Measurements from ENCODE around the gene CTPS1.

CTPS1 gene

GRCh38 chr1:40973912-40974311, 5.6 kb upstream of the CTPS1 start:
- Histone ChIP-seq H3K27ac (ENCODE audit: low read length) (no peak overlapping the region), H2AFZ (ENCODE audit: low read length) (no peak overlapping the region), H3K4me1 (ENCODE audit: low read length) (peaks cover 2% of the 10 kb centered on the region), H3K36me3 (replicated peaks; ENCODE audit: insufficient read depth, low read length) (no peaks in the 10 kb centered on the region), H3F3A (ENCODE audit: insufficient read depth, low read length) (no peaks in the 10 kb centered on the region), H3K9me3 (replicated peaks; ENCODE audit: insufficient read depth, low read length) (no peaks in the 10 kb centered on the region), H3K9me2 (replicated peaks; ENCODE audit: insufficient read depth, low read length) (no peaks in the 10 kb centered on the region), H3K9ac (ENCODE audit: low read length) (no peak overlapping the region), H3K4me2 (ENCODE audit: low read depth, low read length) (no peak overlapping the region), H3K79me2 (ENCODE audit: low read length) (no peaks in the 10 kb centered on the region), H4K20me1 (ENCODE audit: insufficient read depth, low read length) (no peaks in the 10 kb centered on the region), H3K27me3 (replicated peaks; ENCODE audit: insufficient read depth, low read length) (no peaks in the 10 kb centered on the region), H3K4me3 (ENCODE audit: low read length) (no peak overlapping the region)
- TF ChIP-seq CTCF (IDR thresholded peaks at IDR 0.05; ENCODE audit: low read length) (no peak), EZH2phosphoT487 (IDR thresholded peaks at IDR 0.05; ENCODE audit: low read length) (no peak), EZH2 (optimal IDR thresholded peaks at IDR 0.05; ENCODE audit: low read depth, low read length) (no peak)
- DNase-seq = no peak

- Histone ChIP-seq H3K4me2 (ENCODE audit: low read depth, low read length) (no peak overlapping the region), H3K9me3 (replicated peaks; ENCODE audit: insufficient read depth, low read length) (no peaks in the 10 kb centered on the region), H3K4me1 (ENCODE audit: low read length) (peaks cover 5% of the 10 kb centered on the region), H3K27me3 (replicated peaks; ENCODE audit: insufficient read depth, low read length) (no peaks in the 10 kb centered on the region), H3K27ac (ENCODE audit: low read length) (no peak overlapping the region), H3K4me3 (ENCODE audit: low read length) (no peak overlapping the region), H3K36me3 (replicated peaks; ENCODE audit: insufficient read depth, low read length) (no peaks in the 10 kb centered on the region), H2AFZ (ENCODE audit: low read length) (no peak overlapping the region), H4K20me1 (ENCODE audit: insufficient read depth, low read length) (no peaks in the 10 kb centered on the region), H3K9ac (ENCODE audit: low read length) (no peak overlapping the region), H3F3A (ENCODE audit: insufficient read depth, low read length) (no peaks in the 10 kb centered on the region), H3K79me2 (ENCODE audit: low read length) (0 out of 2 replicates have a peak, but pooled peaks cover under 1% of the 10 kb centered on the region), H3K9me2 (replicated peaks; ENCODE audit: insufficient read depth, low read length) (no peaks in the 10 kb centered on the region)
- DNase-seq = no peak
- TF ChIP-seq EZH2 (optimal IDR thresholded peaks at IDR 0.05; ENCODE audit: low read depth, low read length) (no peak), EZH2phosphoT487 (IDR thresholded peaks at IDR 0.05; ENCODE audit: low read length) (no peak), CTCF (IDR thresholded peaks at IDR 0.05; ENCODE audit: low read length) (no peak)
Observed at GRCh38 chr1:40974945-40975344, 4.6 kb upstream of the CTPS1 start.

GRCh38 chr1:40976952-40977690, 2.4 kb upstream of the CTPS1 start:
- H3F3A ChIP-seq (ENCODE audit: insufficient read depth, low read length) = 0 out of 2 replicates have a peak, but pooled peaks cover 6% of the 10 kb centered on the region
- DNase-seq = no peak

More at GRCh38 chr1:40976952-40977690, 2.4 kb upstream of the CTPS1 start:
- no peak overlapping the region for H3K27ac ChIP-seq (ENCODE audit: low read length)
- H3K79me2 ChIP-seq (ENCODE audit: low read length) = peaks cover 22% of the 10 kb centered on the region
- H3K9ac ChIP-seq (ENCODE audit: low read length) = no peak overlapping the region
- H3K4me2 ChIP-seq (ENCODE audit: low read depth, low read length) = no peak overlapping the region
- no peaks in the 10 kb centered on the region for H3K9me2 ChIP-seq (replicated peaks; ENCODE audit: insufficient read depth, low read length)
- H3K27me3 ChIP-seq (replicated peaks; ENCODE audit: insufficient read depth, low read length) = no peaks in the 10 kb centered on the region
- peaks cover 8% of the 10 kb centered on the region; the same call in 1 of the 2 replicates for H4K20me1 ChIP-seq (ENCODE audit: insufficient read depth, low read length)
- peaks cover 14% of the 10 kb centered on the region for H3K4me1 ChIP-seq (ENCODE audit: low read length)
- H2AFZ ChIP-seq (ENCODE audit: low read length) = no peak overlapping the region
- H3K9me3 ChIP-seq (replicated peaks; ENCODE audit: insufficient read depth, low read length) = no peaks in the 10 kb centered on the region
- no peak overlapping the region for H3K4me3 ChIP-seq (ENCODE audit: low read length)
- no peaks in the 10 kb centered on the region for H3K36me3 ChIP-seq (replicated peaks; ENCODE audit: insufficient read depth, low read length)
- TF ChIP-seq CTCF (IDR thresholded peaks at IDR 0.05; ENCODE audit: low read length) (no peak), EZH2 (optimal IDR thresholded peaks at IDR 0.05; ENCODE audit: low read depth, low read length) (no peak), EZH2phosphoT487 (IDR thresholded peaks at IDR 0.05; ENCODE audit: low read length) (no peak)

Measured in MM.1S (cell line).